GM18508 (cell line): ENCODE measurements around the gene TFDP1.

Experiments
- ATAC-seq: cut with Tn5 transposase; IDR thresholded peaks from one replicate; pipeline ENCODE4 v1.9.1; 2021; ENCODE audit warnings: moderate number of reproducible peaks; ENCODE audit not compliant: insufficient read depth, unreplicated experiment

Gene TFDP1

DNA sequence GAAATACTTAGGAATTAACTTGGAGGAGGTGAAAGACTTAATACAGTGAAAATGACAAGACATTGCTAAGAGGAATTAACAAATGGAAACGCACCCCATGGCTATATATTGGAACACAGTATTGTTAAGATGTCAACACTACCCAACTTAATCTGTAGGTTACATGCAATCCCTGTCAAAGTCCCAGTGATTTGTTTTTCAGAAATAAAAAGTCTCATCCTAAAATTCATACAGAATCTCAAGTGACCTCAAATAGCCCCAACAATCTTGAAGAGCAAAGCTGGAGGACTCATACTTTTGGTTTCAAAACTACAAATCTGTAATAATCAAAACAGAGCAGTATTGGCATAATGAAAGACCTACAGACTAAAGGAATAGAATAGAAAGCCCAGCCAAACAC lies 60.2 kb downstream of the TFDP1 start:
- ATAC-seq, result no peak

DNA sequence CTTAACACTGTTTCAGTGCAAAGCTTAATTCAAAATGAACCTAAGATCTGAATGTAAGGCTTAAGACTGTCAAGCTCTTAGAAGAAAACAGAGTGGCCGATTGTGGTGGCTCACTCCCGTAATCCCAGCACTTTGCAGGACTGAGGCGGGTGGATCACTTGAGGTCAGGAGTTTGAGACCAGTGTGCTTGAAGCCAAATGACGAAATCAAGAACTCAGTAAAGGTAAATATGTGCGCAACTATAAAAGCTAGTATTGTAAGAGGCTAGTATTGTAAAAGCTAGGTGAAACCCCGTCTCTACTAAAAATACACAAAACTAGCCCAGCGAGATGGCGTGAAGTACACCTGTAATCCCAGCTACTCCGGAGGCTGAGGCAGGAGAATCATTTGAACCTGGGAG lies 60.8 kb downstream of the TFDP1 start:
- no peak for ATAC-seq

DNA sequence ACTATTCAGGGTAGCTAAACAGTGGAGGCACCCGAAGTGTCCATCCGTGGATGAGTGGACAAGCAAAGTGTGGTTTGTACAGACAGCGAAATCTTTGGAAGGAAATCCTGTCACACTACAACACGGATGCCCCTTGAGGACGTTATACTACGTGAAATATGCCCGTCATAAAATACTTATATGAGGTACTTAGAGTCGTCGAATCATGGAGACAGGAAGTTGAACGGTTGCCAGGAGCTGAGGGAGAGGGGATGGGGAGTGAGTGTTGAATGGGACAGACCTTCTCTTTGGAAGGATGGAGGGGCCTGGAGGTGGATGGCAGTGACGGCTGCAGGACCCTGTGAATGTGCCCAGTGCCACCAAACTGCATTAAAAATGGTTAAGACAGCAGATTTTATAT lies 61.8 kb downstream of the TFDP1 start:
- ATAC-seq, result no peak

DNA sequence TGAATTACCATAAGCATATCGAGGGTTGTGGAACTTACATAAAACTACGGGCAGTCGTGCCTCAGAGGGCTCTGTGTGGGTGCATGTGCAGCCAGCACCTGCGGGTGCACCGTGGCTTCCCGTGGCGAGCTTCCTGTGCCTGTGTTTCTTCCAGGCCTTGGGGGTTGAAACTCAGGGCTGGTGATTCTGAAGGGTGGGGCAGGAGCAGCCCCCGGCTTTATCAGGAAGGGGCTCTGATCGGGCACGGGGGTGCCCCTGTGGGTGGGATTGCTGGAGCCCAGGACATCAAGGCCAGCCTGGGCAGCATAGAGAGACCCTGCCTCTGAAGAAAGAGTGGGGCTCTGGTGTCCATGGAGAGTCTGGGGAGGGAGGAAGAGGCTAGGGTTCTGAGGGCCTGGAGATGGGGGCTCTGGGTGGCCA lies 62.4 kb downstream of the TFDP1 start:
- ATAC-seq, result no peak

DNA sequence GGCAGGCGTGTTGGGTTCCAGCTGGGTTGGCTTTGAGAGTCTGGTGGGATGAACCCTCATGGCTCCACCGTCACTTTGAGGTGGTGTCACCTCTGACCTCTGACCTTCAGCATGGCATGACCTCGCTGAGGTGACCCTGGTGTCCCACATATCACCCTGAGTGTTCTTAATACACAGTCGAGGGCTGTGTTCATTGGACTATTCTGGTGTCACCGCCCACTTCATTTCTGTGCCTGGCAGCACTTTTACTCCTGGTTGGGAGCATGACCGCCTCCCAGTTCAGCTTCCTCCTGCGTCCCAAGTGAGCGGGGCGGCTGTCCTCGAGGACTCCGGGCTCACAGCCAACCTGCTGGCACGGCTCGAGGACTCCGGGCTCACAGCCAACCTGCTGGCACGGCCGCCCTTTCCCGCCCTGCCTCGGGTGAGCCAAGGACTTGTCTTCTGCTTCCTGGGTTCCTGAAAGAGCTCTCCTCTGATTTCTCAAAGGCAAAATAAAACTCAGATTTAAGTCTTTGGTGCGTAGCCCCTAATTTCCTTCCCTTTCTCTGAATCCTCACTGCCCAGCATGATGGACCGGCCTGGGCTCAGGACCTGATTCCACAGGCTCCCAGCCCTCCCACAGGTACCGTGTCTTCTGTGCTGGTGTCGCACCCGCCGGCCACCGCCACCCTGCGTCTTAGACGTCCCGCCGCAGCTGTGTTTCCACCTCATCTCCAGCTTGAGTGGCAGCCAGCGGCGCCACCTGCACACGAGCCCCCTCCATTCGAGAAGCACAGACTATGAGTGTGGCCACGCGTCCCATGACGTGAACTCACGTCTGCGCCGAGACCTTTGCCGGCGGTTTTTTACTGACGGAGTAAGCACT lies 63.0 kb downstream of the TFDP1 start:
- no peak for ATAC-seq

DNA sequence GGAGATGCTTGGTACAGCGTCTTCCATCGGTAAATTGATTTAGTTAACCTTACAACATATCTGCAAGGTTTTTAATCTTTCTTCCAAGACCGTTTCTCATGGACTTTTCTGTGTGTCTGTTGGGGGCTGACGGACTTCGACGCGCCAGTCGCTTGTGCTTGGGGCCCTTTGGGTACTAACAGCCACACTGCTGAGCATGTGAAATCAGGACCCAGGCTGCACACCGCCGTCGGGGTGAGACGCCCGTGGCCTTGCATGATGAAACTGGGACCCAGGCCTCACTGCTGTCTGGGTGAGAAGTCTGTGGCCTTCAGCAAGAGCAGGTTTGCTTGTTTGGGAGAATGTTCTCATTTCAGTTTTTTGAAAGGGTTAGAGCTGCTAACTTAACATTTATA lies 63.7 kb downstream of the TFDP1 start:
- ATAC-seq, result no peak

DNA sequence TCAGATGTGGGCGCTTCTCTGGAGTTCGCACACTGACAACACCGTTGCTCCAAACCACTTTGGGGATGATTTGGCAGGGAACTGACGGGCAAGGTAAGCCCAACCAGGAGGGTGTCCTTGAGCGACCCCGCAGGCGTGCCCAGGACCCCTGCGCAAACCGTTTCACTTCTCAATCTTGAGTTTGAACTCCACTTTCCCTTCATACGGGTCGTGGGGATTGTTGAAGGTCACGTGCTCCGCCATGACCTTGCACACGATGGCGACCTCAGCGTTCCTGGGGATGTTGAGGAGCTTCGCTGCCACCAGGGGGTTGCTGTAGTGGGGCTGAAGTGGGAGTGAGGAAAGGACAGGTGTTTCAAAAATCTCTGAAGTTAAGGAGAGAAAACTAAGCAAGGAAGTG lies 64.7 kb downstream of the TFDP1 start:
- ATAC-seq, result no peak

DNA sequence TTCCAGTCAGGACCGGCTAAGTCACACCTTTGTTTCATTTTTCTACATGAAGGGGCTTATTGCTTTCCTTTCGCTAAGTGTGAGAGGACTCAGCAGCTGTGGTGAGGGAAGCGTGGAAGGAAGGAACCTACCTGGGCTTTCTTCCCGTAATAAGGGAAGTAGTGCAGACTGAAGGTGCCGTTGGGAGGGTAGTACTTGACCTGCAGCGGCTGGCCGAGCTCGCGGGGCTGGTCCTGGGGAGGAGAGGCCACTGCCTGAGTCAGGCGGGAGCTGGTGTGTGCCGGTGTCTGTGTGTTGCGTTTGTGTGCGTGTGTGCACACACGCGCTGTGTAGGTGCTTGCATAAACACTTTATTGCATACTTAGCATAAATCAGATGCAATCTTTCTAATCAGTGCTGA lies 65.7 kb downstream of the TFDP1 start:
- no peak for ATAC-seq

DNA sequence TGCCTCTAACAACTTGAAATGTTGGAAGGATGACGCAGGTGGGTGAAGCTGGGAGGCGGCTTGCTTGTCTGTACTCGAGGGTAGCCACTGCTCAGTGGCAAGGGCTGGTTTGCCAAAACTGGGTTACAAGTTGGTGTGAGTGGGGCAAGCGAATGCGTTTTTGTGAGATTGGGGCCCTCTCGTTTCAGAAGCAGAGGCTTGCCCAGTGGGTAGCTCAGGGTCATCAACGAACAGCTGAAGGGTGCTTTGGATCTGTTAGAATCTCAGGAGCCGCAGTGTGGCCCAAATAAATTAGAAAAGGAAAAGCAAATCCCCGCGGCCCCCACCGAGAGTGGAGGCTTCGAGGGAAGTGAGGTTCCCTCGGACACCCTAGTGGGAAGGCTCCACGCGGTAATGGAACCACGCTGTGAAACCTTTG lies 66.2 kb downstream of the TFDP1 start:
- ATAC-seq, result no peak

DNA sequence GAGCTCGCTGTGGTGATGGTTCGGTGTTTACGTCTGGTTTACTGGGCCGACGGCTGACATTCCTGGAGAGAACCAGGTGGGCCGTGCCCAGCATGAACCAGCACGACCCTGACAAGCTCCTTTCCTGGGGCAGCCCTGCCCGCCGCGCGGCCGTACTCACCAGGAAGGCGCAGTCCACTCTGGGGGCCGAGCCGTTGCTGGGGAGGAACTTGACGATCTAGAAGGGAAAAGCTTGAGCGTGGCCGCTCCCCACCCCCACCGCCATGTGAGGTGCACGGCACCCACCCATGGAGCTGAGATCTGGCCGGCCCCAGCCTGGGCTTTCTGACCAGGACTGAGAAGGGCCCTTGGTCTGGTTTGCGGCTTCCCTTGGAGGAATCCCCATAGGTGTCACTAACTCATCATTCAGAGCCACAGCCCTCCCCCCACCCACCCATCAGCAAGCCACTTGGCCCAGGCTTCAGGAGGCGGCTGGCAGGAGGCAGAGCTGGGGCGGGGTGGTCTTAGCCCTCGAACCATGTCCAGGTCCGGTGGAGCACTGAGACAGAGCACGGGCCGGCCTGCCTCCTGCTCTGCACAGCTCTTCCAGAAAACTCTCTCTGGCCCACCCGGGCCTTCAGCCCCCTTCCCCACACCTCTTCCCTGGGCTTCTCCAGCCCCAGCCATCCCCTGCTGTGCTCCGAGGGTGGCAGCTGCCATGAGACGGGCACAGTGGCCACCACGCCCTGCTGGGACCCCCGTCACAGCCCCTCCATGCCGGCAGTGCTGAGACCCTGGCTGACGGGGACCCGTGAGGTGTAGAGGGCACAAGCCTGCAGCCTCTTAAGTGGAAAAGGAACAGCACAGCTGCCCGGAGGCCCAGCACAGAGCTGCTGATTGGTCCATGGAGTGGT lies 67.2 kb downstream of the TFDP1 start:
- no peak for ATAC-seq

DNA sequence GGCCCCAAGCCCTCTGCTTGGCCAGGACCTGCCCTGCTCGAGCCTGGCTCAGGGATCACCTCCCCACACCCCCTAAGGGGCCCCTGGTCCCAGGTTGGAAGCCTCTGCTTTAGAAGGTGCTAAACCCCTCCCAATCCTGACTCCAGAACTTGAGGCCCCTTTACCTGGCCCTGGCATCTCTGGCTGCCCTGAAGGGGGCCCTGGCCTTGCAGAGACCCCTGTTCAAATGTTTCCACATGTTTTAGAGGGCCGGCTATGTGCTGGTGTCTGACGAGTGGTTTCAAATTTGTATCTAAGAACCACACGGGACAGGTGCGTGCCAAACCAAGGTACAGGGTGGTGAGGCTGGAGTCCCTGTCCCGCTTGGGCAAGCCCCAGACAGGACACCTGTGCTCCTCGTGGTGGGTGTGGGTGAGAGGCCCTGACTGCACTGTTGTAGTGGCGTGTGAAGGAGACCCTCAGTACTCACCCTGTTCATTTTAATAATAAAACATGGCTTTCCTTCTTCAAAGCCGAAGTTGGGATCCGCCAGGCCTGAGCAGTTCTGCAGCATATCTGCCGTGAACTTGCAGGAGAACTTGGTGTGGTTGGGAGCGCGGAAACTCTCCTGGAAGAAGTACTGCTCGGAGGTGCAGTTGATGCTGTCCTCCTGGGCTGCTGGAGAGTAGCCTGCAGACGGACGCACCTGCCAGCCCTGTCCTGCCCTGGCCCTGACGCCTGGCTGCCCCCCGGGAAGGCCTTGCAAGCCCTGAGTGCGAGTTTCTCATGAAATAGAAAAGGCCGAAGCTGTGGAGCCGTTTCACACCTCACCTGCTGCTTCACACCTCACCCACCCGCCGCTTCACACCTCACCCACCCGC lies 68.1 kb downstream of the TFDP1 start:
- ATAC-seq, result no peak

DNA sequence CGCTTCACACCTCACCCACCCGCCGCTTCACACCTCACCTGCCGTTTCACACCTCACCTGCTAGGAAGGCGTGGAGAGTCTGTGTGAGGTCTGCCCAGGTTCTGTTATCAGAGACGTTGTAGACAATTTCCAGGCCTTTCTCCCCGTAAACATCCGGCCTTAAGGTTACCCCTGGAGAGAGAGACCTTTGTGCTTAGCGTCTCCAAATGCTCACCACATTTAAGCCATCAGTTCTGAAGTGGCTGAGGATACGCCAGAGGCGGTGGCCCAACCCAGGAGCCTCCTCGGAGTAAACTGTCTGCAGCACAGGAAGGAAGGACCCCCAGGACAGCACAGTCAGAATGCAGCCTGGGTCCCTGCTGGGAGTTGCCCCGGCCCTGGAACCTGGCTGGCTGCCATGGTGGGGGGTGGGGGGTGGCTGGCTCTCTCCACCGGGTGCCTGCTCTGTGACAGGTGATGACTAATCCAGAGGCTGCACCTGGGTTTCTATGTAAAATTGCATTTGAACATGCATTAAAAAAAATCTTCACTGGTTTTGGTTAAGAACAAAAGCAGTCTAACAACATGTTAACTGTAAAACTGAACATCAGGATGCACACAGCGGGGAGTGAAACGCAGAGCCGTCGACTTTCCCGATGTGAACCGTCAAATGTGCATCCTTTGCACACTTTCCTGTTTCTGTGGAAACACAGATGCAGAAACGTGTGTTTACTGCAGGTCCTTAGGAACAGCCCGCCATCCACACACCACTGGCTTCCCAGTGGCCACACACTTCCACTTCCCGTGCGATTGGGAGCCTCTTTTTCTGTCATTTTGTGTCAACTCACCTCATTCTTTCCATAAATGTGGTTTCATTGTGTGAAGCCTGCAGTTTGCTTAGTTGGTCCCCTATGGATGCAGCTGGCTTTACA lies 69.0 kb downstream of the TFDP1 start:
- ATAC-seq, result no peak

DNA sequence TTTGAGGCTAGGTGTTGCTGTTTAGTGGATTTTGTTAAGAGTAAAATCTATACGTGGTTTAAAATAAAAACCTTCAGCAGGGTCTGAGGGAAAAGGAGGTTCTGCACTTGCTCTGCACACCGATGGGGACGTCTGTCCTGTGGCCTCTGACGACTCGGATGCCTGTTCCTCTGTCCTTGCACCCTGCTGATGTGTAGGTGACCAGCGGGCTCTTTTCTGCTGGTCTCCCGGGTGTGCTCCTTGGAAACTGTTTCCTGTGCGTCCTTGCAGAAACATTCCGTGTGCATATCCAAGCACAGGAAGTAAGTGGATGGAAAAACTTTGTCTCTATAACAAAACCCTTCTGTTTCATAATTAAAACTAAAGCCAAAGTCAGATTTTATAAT lies 69.6 kb downstream of the TFDP1 start:
- no peak for ATAC-seq

DNA sequence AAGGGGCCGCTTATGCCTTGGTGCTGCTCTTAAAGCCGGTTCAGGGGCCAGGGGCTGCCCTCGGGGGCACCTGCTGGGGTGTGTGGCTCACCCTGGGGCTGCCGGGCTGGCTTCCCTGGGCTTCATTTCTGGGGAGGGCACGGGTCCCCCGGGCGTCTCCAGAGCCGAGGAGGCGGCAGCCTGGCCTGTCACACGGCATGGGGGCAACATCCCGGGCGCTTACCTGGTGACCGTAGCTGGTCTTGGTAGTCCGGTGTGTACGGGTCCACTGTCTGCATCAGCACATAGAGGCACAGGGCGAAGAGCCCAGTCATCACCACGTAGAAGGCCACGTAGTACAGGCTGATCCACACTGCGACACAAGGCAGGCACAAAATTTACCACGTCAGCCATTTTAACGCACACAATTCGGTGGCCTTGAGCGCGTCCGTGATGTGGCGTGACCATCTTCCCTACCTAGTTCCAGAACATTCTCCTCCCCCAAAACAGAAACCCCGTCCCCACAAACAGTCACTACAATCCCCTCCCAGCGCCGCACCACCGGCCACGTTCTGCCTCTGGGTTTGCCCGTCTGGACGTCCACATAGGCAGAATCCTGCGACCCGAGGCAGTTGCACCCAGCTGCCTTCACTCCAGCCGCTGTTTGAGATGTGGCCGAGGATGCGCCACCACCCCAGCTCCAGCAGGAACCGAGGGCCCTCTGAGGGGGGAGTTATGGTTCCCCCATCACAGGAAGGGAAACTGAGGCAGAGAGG lies 70.2 kb downstream of the TFDP1 start:
- ATAC-seq, result no peak

DNA sequence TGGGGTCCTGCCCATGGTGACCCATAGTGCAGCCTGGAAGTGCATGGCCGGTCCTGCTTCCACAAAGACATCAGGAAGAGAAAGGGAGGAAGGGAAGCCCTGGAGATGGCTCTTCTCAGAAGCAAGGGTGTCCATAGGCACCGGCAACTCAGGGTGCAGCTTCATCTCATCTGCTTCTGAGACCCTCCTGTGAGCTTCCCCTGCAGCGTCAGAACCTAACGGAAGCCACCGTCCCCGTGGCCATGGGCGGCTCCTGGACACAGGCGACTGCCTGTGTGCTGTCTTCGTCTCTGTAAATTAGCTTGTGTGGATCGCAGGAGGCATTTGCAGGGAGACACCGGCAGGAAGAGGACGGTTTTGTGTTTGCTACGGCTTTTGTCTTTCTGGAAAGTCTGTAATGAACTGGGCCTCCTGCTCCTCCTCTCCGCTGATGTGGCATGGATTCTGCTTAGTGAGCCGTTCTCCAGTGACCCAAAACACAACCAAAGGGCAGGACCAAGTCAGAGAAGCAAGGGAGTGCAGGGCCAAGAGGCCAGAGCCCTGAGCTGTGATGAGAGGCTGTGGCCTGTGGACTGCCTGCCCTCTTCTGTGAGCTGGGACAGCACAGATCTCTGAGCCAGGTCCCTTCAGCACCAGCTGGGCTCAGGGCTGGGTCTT lies 70.9 kb downstream of the TFDP1 start:
- ATAC-seq, result no peak

DNA sequence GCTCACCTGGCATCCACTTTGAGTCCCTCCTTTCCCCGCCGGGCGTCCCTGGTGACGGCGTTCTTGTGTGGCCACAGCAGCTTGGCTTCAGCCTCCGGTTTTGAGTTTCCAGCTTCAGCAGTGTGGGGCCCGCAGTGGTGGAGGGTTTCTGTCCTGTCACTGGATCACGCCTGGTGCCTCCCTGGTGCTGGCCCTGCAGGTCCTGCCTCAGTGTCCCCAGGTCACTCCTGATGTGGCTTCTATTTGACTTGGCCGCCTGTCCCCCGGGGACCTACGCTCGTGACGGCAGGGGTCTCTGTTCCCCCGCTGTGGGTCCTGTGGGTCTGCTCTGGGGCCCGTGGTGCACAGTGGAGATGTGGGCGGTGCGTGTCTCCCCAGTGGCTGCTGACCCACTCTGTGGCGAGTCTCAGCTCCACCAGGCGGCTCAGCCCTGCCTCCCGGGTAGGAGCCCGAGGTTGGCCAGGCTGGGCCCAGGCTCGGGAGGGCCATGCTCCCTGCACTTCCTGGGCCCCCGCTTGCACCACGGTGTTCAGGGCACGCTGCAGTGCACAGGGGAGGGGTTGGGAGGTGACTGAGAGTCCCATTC lies 71.5 kb downstream of the TFDP1 start:
- no peak for ATAC-seq

DNA sequence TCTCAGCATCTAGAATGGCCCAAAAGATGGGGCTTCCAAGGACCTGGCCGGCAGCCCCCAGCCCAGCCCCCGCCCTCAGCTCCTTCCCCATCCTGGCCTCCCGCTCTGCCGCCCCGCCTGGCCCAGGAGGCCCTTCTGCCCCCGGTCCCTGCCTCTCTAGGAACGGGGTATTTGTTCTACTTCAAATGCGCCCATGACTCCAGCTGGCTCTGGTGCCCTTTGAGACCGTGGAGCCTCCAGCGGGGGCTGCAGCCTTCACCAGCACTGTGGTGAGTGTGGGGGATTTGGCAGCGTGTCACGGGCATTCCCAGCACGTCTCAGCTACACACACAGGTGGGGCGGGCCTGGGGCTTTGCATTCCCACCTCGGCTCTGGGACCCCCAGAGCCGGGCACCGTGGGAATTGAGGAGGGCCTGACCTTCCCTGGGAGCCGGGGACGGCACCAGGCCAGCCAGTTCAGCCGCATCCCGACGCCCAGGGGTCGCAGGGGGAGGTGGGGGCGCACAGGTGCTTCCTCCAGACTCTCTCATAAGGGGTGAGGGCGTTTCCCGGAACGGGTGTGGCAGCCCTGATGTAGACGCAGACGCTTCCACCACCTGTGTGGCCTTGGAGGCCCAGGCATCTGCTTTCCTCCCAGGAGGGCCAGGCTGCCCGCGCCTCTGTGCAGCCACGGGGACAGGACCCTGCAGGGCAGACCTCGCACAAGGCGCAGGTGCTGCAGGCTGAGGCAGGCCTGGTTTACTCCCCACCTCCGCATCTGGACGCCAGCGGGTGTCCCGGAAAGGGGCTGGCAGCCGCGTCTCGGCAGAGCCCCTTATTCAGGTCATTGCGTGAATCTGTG lies 72.5 kb downstream of the TFDP1 start:
- ATAC-seq, result no peak
